K562 (cell line): Measurements from ENCODE around the gene REC8. TPM values are rescaled to one million over a fixed set of nuclear protein-coding genes. Genes with fewer than 3 reads are reported as not detected.
A peak's percentile ranks its signal among the peaks of the same experiment; 100 is the strongest.

ENCODE experiments used
- ATAC-seq: fragments of 200-7000 bp; cut with Tn5 transposase; 3 replicates; pipeline ENCODE4 v1.9.1; 2020; ENCODE audit warnings: moderate library complexity
- BruUV-seq: library from RNA; stranded (reverse); fragments of 400-500 nt; replicated peaks from 2 replicates; lab custom pipeline; 2021; lab: Mats Ljungman, UMichigan
- CTCF ChIA-PET: fragments of 300-600 bp; formaldehyde crosslinking; extraction: SDS; loops from one replicate; lab custom pipeline; 2021; ENCODE audit warnings: low intra/inter-chr PET ratio; lab: Yijun Ruan, JAX
- POLR2A ChIA-PET: fragments of 300-600, 350-650 bp; sonication (Branson Sonifier 250); formaldehyde crosslinking; extraction: SDS; loops from one replicate; lab custom pipeline; 2021; ENCODE audit warnings: antibody characterized with exemption, inconsistent platforms; lab: Yijun Ruan, JAX
- DNase-seq, 4 experiments: peaks; one replicate each; pipeline versions ENCODE4 v3.0.0 to v3.0.0-alpha.2; 2011 to 2018; ENCODE audit warnings: low spot score in 3 of 4, mixed read lengths in 3 of 4; ENCODE audit errors: extremely low read depth in 1 of 4
- FAIRE-seq: peaks from 2 replicates; lab custom pipeline; 2011; peaks lifted over from hg19 to GRCh38; lab: Jason Lieb, UNC
- H2AFZ ChIP-seq: 2 replicates; pipeline ENCODE4 v1.6.0; 2011; ENCODE audit warnings: low read depth, low read length, control low read depth, inconsistent platforms
- H3K27ac ChIP-seq: fragments of 200-600 bp; 3 replicates; pipeline ENCODE4 v1.8.0; 2011; ENCODE audit warnings: low read depth, mild to moderate bottlenecking, control low read depth, inconsistent platforms, low read length, moderate library complexity, mixed read lengths; ENCODE audit errors: extremely low read depth
- H3K27me3 ChIP-seq, 2 experiments: fragments of 300-600 bp in 1 of 2; 2 replicates in 1 of 2; 3 replicates in 1 of 2; pipeline versions ENCODE4 v1.6.0 to v1.8.0; 2011; ENCODE audit warnings: inconsistent platforms in 2 of 2, low read length in 2 of 2, mild to moderate bottlenecking in 1 of 2, mixed read lengths in 1 of 2, moderate library complexity in 1 of 2; ENCODE audit not compliant: control insufficient read depth in 2 of 2, insufficient read depth in 2 of 2
- H3K36me3 ChIP-seq: fragments of 300-600 bp; 3 replicates; pipeline ENCODE4 v1.8.0; 2011; ENCODE audit warnings: mild to moderate bottlenecking, low read length, inconsistent platforms; ENCODE audit not compliant: control insufficient read depth, insufficient read depth
- H3K4me1 ChIP-seq, 2 experiments: fragments of 200-600 bp in 1 of 2; replicated peaks in 1 of 2; 2 replicates in 1 of 2; 3 replicates in 1 of 2; pipeline versions ENCODE4 v1.5.1 to v1.8.0; 2011; ENCODE audit warnings: inconsistent platforms in 2 of 2, low read length in 2 of 2, mild to moderate bottlenecking in 1 of 2, mixed read lengths in 1 of 2, moderate library complexity in 1 of 2; ENCODE audit not compliant: control insufficient read depth in 2 of 2, insufficient read depth in 2 of 2
- H3K4me2 ChIP-seq: 2 replicates; pipeline ENCODE4 v1.6.1; 2011; ENCODE audit warnings: low read length, control low read depth, inconsistent platforms, mixed read lengths; ENCODE audit not compliant: insufficient read depth
- H3K4me3 ChIP-seq: fragments of 200-600 bp; sonication (generic), shearing (Covaris generic); 2 replicates; pipeline ENCODE4 v1.5.1; 2016; ENCODE audit warnings: control low read depth, inconsistent platforms
- H3K79me2 ChIP-seq: fragments of 200-600 bp; 3 replicates; pipeline ENCODE4 v1.8.0; 2011; ENCODE audit warnings: low read length, inconsistent platforms; ENCODE audit not compliant: control insufficient read depth, insufficient read depth
- H3K9ac ChIP-seq, 2 experiments: 2 replicates each; pipeline versions ENCODE4 v1.6.0 to v1.6.1; 2011; ENCODE audit warnings: low read depth in 2 of 2, low read length in 2 of 2, control low read depth in 1 of 2, inconsistent platforms in 1 of 2, mild to moderate bottlenecking in 1 of 2, mixed read lengths in 1 of 2; ENCODE audit not compliant: insufficient read depth in 1 of 2
- H3K9me1 ChIP-seq: one replicate; pipeline ENCODE4 v1.6.0; 2011; ENCODE audit warnings: inconsistent platforms, mild to moderate bottlenecking, low read length, moderate library complexity; ENCODE audit not compliant: control insufficient read depth, insufficient read depth
- H3K9me3 ChIP-seq: replicated peaks from 2 replicates; pipeline ENCODE4 v1.5.1; 2011; ENCODE audit warnings: low read depth, low read length, inconsistent platforms; ENCODE audit not compliant: control insufficient read depth, insufficient read depth
- H4K20me1 ChIP-seq: replicated peaks from 2 replicates; pipeline ENCODE4 v1.6.1; 2011; ENCODE audit warnings: low read length, inconsistent platforms, mixed read lengths; ENCODE audit not compliant: control insufficient read depth, insufficient read depth
- BCL6 ChIP-seq: fragments of 250-450 bp; sonication (Bioruptor Pico); IDR thresholded peaks from 2 replicates; pipeline ENCODE4 v1.4.0; 2020
- C11orf30 ChIP-seq: fragments of 450-650 bp; IDR thresholded peaks from 2 replicates; pipeline ENCODE4 v1.6.1; 2016; ENCODE audit warnings: low read depth, mild to moderate bottlenecking
- MAFF ChIP-seq: IDR thresholded peaks from 2 replicates; pipeline ENCODE4 v1.6.1; 2012; ENCODE audit warnings: low read length, improper control_type of control experiment
- NKRF ChIP-seq: fragments of 450-650 bp; IDR thresholded peaks from 2 replicates; pipeline ENCODE4 v1.6.1; 2016; ENCODE audit warnings: borderline replicate concordance
- NONO ChIP-seq, 2 experiments: fragments of 200-400 bp in 1 of 2; fragments of 450-650 bp in 1 of 2; formaldehyde crosslinking in 1 of 2; IDR thresholded peaks; 2 replicates each; pipeline ENCODE4 v1.6.1; 2017; ENCODE audit warnings: low read depth in 2 of 2, mild to moderate bottlenecking in 2 of 2, moderate library complexity in 2 of 2, low read length in 1 of 2
- PRPF4 ChIP-seq: fragments of 200-400 bp; formaldehyde crosslinking; IDR thresholded peaks from one replicate; pipeline ENCODE4 v1.6.1; 2017; ENCODE audit warnings: low read length, low read depth, mild to moderate bottlenecking; ENCODE audit not compliant: insufficient read depth, poor library complexity, severe bottlenecking
- PTTG1 ChIP-seq: fragments of 450-650 bp; IDR thresholded peaks from 2 replicates; pipeline ENCODE4 v1.6.1; 2016; ENCODE audit warnings: low read depth, mild to moderate bottlenecking, missing genetic modification characterization, missing compliant biosample characterization
- RBFOX2 ChIP-seq: fragments of 200-400 bp; formaldehyde crosslinking; IDR thresholded peaks from 2 replicates; pipeline ENCODE4 v1.6.1; 2017; ENCODE audit warnings: low read depth, mild to moderate bottlenecking, low read length, moderate library complexity
- SRSF3 ChIP-seq: fragments of 200-400 bp; formaldehyde crosslinking; IDR thresholded peaks from 2 replicates; pipeline ENCODE4 v1.6.1; 2016; ENCODE audit warnings: mild to moderate bottlenecking, low read length, moderate library complexity; ENCODE audit not compliant: insufficient read depth
- TBL1XR1 ChIP-seq, 2 experiments: IDR thresholded peaks; 2 replicates each; pipeline ENCODE4 v1.6.1; 2012; ENCODE audit warnings: improper control_type of control experiment in 2 of 2, low read length in 2 of 2, mild to moderate bottlenecking in 1 of 2
- TCF7 ChIP-seq: sonication (generic); IDR thresholded peaks from 2 replicates; pipeline ENCODE4 v1.6.1; 2016; ENCODE audit warnings: antibody characterized with exemption, borderline replicate concordance
- ZFP1 ChIP-seq: fragments of 450-650 bp; formaldehyde crosslinking; IDR thresholded peaks from 2 replicates; pipeline ENCODE4 v1.4.0; 2020; ENCODE audit warnings: mild to moderate bottlenecking, mixed read lengths
- ZNF316 ChIP-seq: fragments of 450-650 bp; IDR thresholded peaks from 2 replicates; pipeline ENCODE4 v1.6.1; 2016
- ZNF347 ChIP-seq: fragments of 450-650 bp; formaldehyde crosslinking; IDR thresholded peaks from 2 replicates; pipeline ENCODE4 v1.4.0; 2020; ENCODE audit warnings: low read depth, mild to moderate bottlenecking, moderate library complexity
- ZNF408 ChIP-seq: fragments of 250-450 bp; sonication (Bioruptor Pico); IDR thresholded peaks from 2 replicates; pipeline ENCODE4 v1.4.0; 2020; ENCODE audit warnings: low read depth, mild to moderate bottlenecking, moderate library complexity
- ZNF436 ChIP-seq: fragments of 250-450, 450-650 bp; sonication (Bioruptor Pico); formaldehyde crosslinking; IDR thresholded peaks from 2 replicates; pipeline ENCODE4 v1.7.0; 2020; ENCODE audit warnings: mild to moderate bottlenecking
- ZNF512 ChIP-seq: IDR thresholded peaks from 2 replicates; pipeline ENCODE4 v1.6.1; 2016; ENCODE audit warnings: missing genetic modification characterization, missing compliant biosample characterization
- ZNF561 ChIP-seq: fragments of 450-650 bp; formaldehyde crosslinking; conservative IDR thresholded peaks from 2 replicates; pipeline ENCODE4 v1.4.0; 2020; ENCODE audit warnings: mild to moderate bottlenecking, moderate library complexity
- WGBS: fragments of 100-300 bp; shearing (Covaris generic); methylation state at CpG from one replicate; pipeline ENCODE4 v1.1.6; 2016; ENCODE audit warnings: low coverage, mixed read lengths; ENCODE audit not compliant: insufficient coverage; ENCODE audit errors: missing lambda C conversion rate; 5-methylcytosine and 5-hydroxymethylcytosine counted together
- in situ Hi-C: fragments of 300-500 bp; cut with MboI; formaldehyde crosslinking; loops from 4 replicates; pipeline ENCODE4 v1.15.0; 2018; ENCODE audit warnings: inconsistent platforms, mixed read lengths
- intact Hi-C: fragments of 100-400 bp; cut with micrococcal nuclease; formaldehyde crosslinking; loops from 2 replicates; pipeline ENCODE4 v1.14.2; 2022
- polyA plus RNA-seq, 8 experiments: library from polyadenylated mRNA; depleted of rRNA in 4 of 8; stranded (reverse) in 5 of 8; unstranded in 3 of 8; fragments of >200 nt; fragmentation: Nextera tagmentation in 2 of 8; fragmentation: Illumina TruSeq in 1 of 8; extraction: Ambion mirVana in 2 of 8; extraction: Trizol in 1 of 8; gene quantifications; 2 replicates each; pipeline versions ENCODE4 v1.2.1 to v1.2.3, GENCODE V29; 2011 to 2014; ENCODE audit warnings: inconsistent platforms in 1 of 8, missing spikeins in 1 of 8
- total RNA-seq, 7 experiments: library from RNA; depleted of rRNA in 6 of 7; stranded (reverse); fragments of >200 nt in 6 of 7; fragmentation: Illumina TruSeq in 2 of 7; extraction: Trizol in 2 of 7; gene quantifications; 2 replicates each; pipeline versions ENCODE4 v1.2.1 to v1.2.3, GENCODE V29; 2011 to 2021; ENCODE audit warnings: low replicate concordance in 1 of 7

The REC8 gene
- total and polyA plus RNA-seq, 9 of the 15 experiments (the other 6 are each of a cell fraction or from before 2014, with no cell fraction given), result 0.11 to 2.5 (median 0.85) TPM

GRCh38 chr14:24129410-24129998 is 42.4 kb upstream of the REC8 start (continued):
- TF ChIP-seq PRPF4 (no peak), ZNF436 (CRISPR knock-in tag) (no peak)

GRCh38 chr14:24130380-24130716 is 41.5 kb upstream of the REC8 start, which contains the start of gene FITM1:
TSS of gene FITM1 (plus strand) at chr14:24130659. CDS start at chr14:24131564, 905 bp downstream.
- intact Hi-C loops, result no loop called here
- Histone ChIP-seq H4K20me1 (no peaks in the 10 kb centered on the region), H3K9me3 (no peaks in the 10 kb centered on the region), H3K79me2 (no peaks in the 10 kb centered on the region), H3K27me3 (no peaks in the 10 kb centered on the region), H3K4me2 (no peak within 1 kb of the TSS), H3K4me1 (peaks cover 2 to 12% of the 10 kb centered on the region in 2 experiments; a peak in 4 of 5 replicates), H3K9ac (peak within 1 kb of the TSS in 1 of 2 experiments; percentile 64; a peak in 2 of 4 replicates), H2AFZ (no peak within 1 kb of the TSS), H3K36me3 (no peaks in the 10 kb centered on the region), H3K27ac (no peak within 1 kb of the TSS), H3K4me3 (no peak within 1 kb of the TSS), H3K9me1 (no peaks in the 10 kb centered on the region)
- TF ChIP-seq TCF7, result no peak
- no peak for TF ChIP-seq ZNF561 (CRISPR knock-in tag)
- no peak for TF ChIP-seq NKRF
- TF ChIP-seq MAFF, result no peak
- no peak for TF ChIP-seq BCL6 (CRISPR knock-in tag)
- TF ChIP-seq ZNF347 (CRISPR knock-in tag), result no peak
- TF ChIP-seq ZNF512, result no peak
- TF ChIP-seq PTTG1 (tag), result no peak
- TF ChIP-seq ZNF316, result no peak
- TF ChIP-seq NONO (IDR thresholded peaks at IDR 0.05; ENCODE audit: low read depth in 2 of 2, low read length in 1 of 2), result no peak
- TF ChIP-seq C11orf30, result no peak
- TF ChIP-seq SRSF3, result no peak
- TF ChIP-seq TBL1XR1 (IDR thresholded peaks at IDR 0.05; ENCODE audit: low read length in 2 of 2), result no peak
- TF ChIP-seq ZFP1 (CRISPR knock-in tag), result no peak
- no peak for TF ChIP-seq ZNF408 (CRISPR knock-in tag)
- TF ChIP-seq RBFOX2, result no peak
- POLR2A ChIA-PET, result interaction anchor here (0.7 to 1.1 kb wide), 3 partner anchors 9 to 140 kb away, joined by 3 read pairs; no protein-coding TSS in a partner anchor
- no peak for ATAC-seq
- no TSS peak for BruUV-seq
- no peak for DNase-seq
- FAIRE-seq, result no peak
- WGBS, result 40% methylated on average over 3 of the region's 5 CpGs
- CTCF ChIA-PET, result no interaction called here
- in situ Hi-C loops, result no loop called here
